ENCODE data around the gene PDAP1. TPM values are rescaled to one million over a fixed set of nuclear protein-coding genes. Genes with fewer than 3 reads are reported as not detected.

Gene PDAP1
- polyA plus RNA-seq, 1 donor (not counting 4 experiments of a cell fraction or from before 2014, with no cell fraction given) = 99.1 TPM

- H2AFZ ChIP-seq (ENCODE audit: control insufficient read depth, low read length) = no peak overlapping the region
- H3K27me3 ChIP-seq (ENCODE audit: control insufficient read depth, extremely low read depth, insufficient read depth, low read length) = no peaks in the 10 kb centered on the region
- H3K9ac ChIP-seq (ENCODE audit: control insufficient read depth, extremely low read depth, insufficient read depth, low read length) = no peak overlapping the region
- H3K79me2 ChIP-seq (ENCODE audit: control insufficient read depth, insufficient read depth, low read length) = no peaks in the 10 kb centered on the region
- H3K27ac ChIP-seq (ENCODE audit: control insufficient read depth, insufficient read depth, low read length) = no peak overlapping the region
- H3K4me2 ChIP-seq (ENCODE audit: control insufficient read depth, extremely low read depth, insufficient read depth, low read depth, low read length) = no peak overlapping the region
- no peaks in the 10 kb centered on the region for H3K9me3 ChIP-seq (ENCODE audit: control insufficient read depth, low read depth, low read length)
- no peaks in the 10 kb centered on the region for H3K4me1 ChIP-seq (ENCODE audit: control insufficient read depth, extremely low read depth, insufficient read depth, low read length)
- H4K20me1 ChIP-seq (ENCODE audit: control insufficient read depth, extremely low read depth, insufficient read depth, low read length) = no peaks in the 10 kb centered on the region
- no peak overlapping the region for H3K4me3 ChIP-seq (ENCODE audit: control insufficient read depth in 2 of 3, extremely low read depth in 1 of 3, insufficient read depth in 2 of 3, low read depth in 1 of 3, low read length in 3 of 3)
- DNase-seq (ENCODE audit: low read depth, low spot score) (no peak), FAIRE-seq (no peak)
- no peak for TF ChIP-seq CTCF (optimal IDR thresholded peaks at IDR 0.05 in 1 of 3, IDR thresholded peaks at IDR 0.05 in 1 of 3, conservative IDR thresholded peaks at IDR 0.05 in 1 of 3; ENCODE audit: extremely low read depth in 1 of 3, insufficient read depth in 2 of 3, low read length in 3 of 3)
- TF ChIP-seq EZH2 (IDR thresholded peaks at IDR 0.05; ENCODE audit: low read length) = no peak
- peaks cover 24 to 32% of the 10 kb centered on the region in 2 experiments for H3K36me3 ChIP-seq (ENCODE audit: control insufficient read depth in 2 of 2, extremely low read depth in 1 of 2, insufficient read depth in 2 of 2, low read length in 2 of 2)
- dilution Hi-C loops (cut with MboI; ENCODE audit: extremely low pct_ligation_motif_present, low sequenced_read_pairs) = no loop called here
- H3K9me1 ChIP-seq (ENCODE audit: control insufficient read depth, extremely low read depth, insufficient read depth, low read length) = no peaks in the 10 kb centered on the region
These were observed 16.7 kb upstream of the PDAP1 start for GRCh38 chr7:99424932-99425730.

- FAIRE-seq = no peak
- Histone ChIP-seq H3K36me3 (ENCODE audit: control insufficient read depth in 2 of 2, extremely low read depth in 1 of 2, insufficient read depth in 2 of 2, low read length in 2 of 2) (peaks cover 33 to 41% of the 10 kb centered on the region in 2 experiments), H2AFZ (ENCODE audit: control insufficient read depth, low read length) (no peak overlapping the region)
These were observed 14.2 kb upstream of the PDAP1 start for GRCh38 chr7:99422625-99423024.

More at GRCh38 chr7:99422625-99423024, 14.2 kb upstream of the PDAP1 start:
- peaks cover 2% of the 10 kb centered on the region for H4K20me1 ChIP-seq (ENCODE audit: control insufficient read depth, extremely low read depth, insufficient read depth, low read length)
- no peaks in the 10 kb centered on the region for H3K27me3 ChIP-seq (ENCODE audit: control insufficient read depth, extremely low read depth, insufficient read depth, low read length)
- no peak for DNase-seq (ENCODE audit: low read depth, low spot score)
- no peaks in the 10 kb centered on the region for H3K9me1 ChIP-seq (ENCODE audit: control insufficient read depth, extremely low read depth, insufficient read depth, low read length)
- no peak overlapping the region for H3K9ac ChIP-seq (ENCODE audit: control insufficient read depth, extremely low read depth, insufficient read depth, low read length)
- no peak overlapping the region for H3K4me3 ChIP-seq (ENCODE audit: control insufficient read depth in 2 of 3, extremely low read depth in 1 of 3, insufficient read depth in 2 of 3, low read depth in 1 of 3, low read length in 3 of 3)
- H3K79me2 ChIP-seq (ENCODE audit: control insufficient read depth, insufficient read depth, low read length) = no peaks in the 10 kb centered on the region
- H3K27ac ChIP-seq (ENCODE audit: control insufficient read depth, insufficient read depth, low read length) = no peak overlapping the region
- dilution Hi-C loops (cut with MboI; ENCODE audit: extremely low pct_ligation_motif_present, low sequenced_read_pairs) = no loop called here
- H3K4me1 ChIP-seq (ENCODE audit: control insufficient read depth, extremely low read depth, insufficient read depth, low read length) = no peaks in the 10 kb centered on the region
- TF ChIP-seq EZH2 (IDR thresholded peaks at IDR 0.05; ENCODE audit: low read length) = no peak
- no peak for TF ChIP-seq CTCF (optimal IDR thresholded peaks at IDR 0.05 in 1 of 3, IDR thresholded peaks at IDR 0.05 in 1 of 3, conservative IDR thresholded peaks at IDR 0.05 in 1 of 3; ENCODE audit: extremely low read depth in 1 of 3, insufficient read depth in 2 of 3, low read length in 3 of 3)
- no peak overlapping the region for H3K4me2 ChIP-seq (ENCODE audit: control insufficient read depth, extremely low read depth, insufficient read depth, low read depth, low read length)
- H3K9me3 ChIP-seq (ENCODE audit: control insufficient read depth, low read depth, low read length) = no peaks in the 10 kb centered on the region
